Activated CD8-positive, alpha-beta memory T cell treated with anti-CD3 and anti-CD28 coated beads for 48 hours (primary cell): ENCODE data around the gene TMEM207.

Experiments
- DNase-seq, 3 experiments: peaks; one replicate each; pipeline ENCODE4 v3.0.0-alpha.2; 2020; ENCODE audit warnings: low read depth in 2 of 3, low spot score in 2 of 3

Gene TMEM207

GRCh38 chr3:190385731-190386688, 63.7 kb downstream of the TMEM207 start:
- DNase-seq: no peak

DNA sequence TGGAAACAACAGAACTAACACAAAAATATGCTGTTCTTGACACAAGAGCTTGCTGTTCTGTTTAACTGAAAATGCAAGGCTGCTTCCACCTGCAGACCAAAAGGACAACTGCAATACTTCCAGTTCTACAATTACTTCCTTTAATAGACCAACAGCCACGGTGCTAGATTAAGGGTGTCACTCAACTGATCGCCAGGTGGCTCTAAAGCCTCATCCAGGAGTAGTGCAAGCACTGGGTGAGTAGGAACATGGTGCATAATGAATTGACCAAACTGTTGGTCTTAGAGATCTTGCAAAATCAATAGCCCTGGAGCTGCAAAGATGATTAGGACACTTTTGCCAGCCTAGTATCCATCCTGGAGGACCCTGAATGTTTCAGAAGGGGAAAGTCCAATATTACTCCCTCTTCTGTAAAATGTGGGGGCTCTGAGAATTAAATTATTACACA, 65.4 kb downstream of the TMEM207 start:
- DNase-seq: no peak

DNA sequence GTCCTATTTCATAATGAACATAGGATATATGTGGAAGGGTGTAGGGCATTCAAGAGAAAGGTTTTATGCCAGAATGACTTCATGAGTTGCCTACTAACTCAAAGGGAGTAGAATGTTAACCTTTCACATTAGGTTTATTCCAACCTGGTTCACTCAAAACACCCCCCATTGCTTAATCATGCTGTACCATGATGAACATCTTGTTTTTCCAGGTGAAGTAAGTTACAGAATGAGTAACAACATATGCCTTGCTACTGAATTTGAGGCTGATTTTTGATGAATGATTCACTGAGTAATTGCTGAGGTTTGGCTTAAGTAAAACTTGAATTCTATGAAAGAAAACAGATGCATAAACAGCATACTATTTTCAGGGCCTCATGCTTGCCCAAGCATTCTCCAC, 67.6 kb downstream of the TMEM207 start:
- DNase-seq: no peak

GRCh38 chr3:190381441-190381840, 68.3 kb downstream of the TMEM207 start:
- no peak for DNase-seq

- no peak for DNase-seq
Observed at GRCh38 chr3:190380184-190380583, 69.5 kb downstream of the TMEM207 start.
